H1 (cell line): ENCODE results near the gene KCNQ1. TPM values are rescaled to one million over a fixed set of nuclear protein-coding genes. Genes with fewer than 3 reads are reported as not detected.

Experiments
- FOSL1 ChIP-seq: IDR thresholded peaks from 2 replicates; pipeline ENCODE4 v1.6.1; 2011; ENCODE audit warnings: mild to moderate bottlenecking, low read depth, low read length, moderate library complexity; ENCODE audit not compliant: insufficient read depth
- KDM4A ChIP-seq: IDR thresholded peaks from one replicate; pipeline ENCODE4 v1.7.1; 2012; ENCODE audit warnings: low read depth, mild to moderate bottlenecking, moderate library complexity, low read length, inconsistent platforms; ENCODE audit not compliant: severe bottlenecking
- POLR2A ChIP-seq, 2 experiments: IDR thresholded peaks; 1 replicate in 1 of 2; 2 replicates in 1 of 2; pipeline ENCODE4 v1.6.1; 2011; ENCODE audit warnings: low read depth in 2 of 2, low read length in 2 of 2, mild to moderate bottlenecking in 2 of 2; ENCODE audit errors: control extremely low read depth in 1 of 2
- polyA plus RNA-seq, 7 experiments: library from polyadenylated mRNA; depleted of rRNA in 3 of 7; stranded (reverse) in 5 of 7; unstranded in 2 of 7; fragments of >200 nt in 5 of 7; fragments of 200-250 nt in 2 of 7; gene quantifications; 1 replicate in 5 of 7; 2 replicates in 1 of 7; 4 replicates in 1 of 7; pipeline versions ENCODE4 v1.2.1 to v1.2.3, GENCODE V29; 2011 to 2013; ENCODE audit warnings: missing spikeins in 2 of 7, mixed read lengths in 2 of 7
- total RNA-seq: library from RNA; stranded (reverse); fragmentation: NEBNext Ultra II Directional; extraction: Animal tissue kit (Norgen Biotek cat#: 25700); gene quantifications from 2 replicates; pipeline ENCODE4 v1.2.1, GENCODE V29; 2021

KCNQ1 gene
- total and polyA plus RNA-seq, 2 of the 8 experiments (the other 6 are each of a cell fraction or from before 2014, with no cell fraction given), result 1.9 to 2.0 TPM

GRCh38 chr11:2475136-2475918, 30.5 kb downstream of the KCNQ1 start (continued):
- no peak for TF ChIP-seq KDM4A
- no peak for TF ChIP-seq FOSL1
- no peak for TF ChIP-seq POLR2A (IDR thresholded peaks at IDR 0.05; ENCODE audit: control extremely low read depth in 1 of 2, low read depth in 2 of 2, low read length in 2 of 2)
